GM21447 (cell line): ENCODE measurements around the gene CDH18.

ENCODE experiments used
- ATAC-seq: cut with Tn5 transposase; IDR thresholded peaks from one replicate; pipeline ENCODE4 v1.9.1; 2021; ENCODE audit not compliant: unreplicated experiment

The CDH18 gene

GRCh38 chr5:19616701-19617215, 371.2 kb downstream of the CDH18 start:
- no peak for ATAC-seq

- no peak for ATAC-seq
Observed at GRCh38 chr5:19615661-19616060, 372.3 kb downstream of the CDH18 start.

GRCh38 chr5:19615071-19615470, 372.9 kb downstream of the CDH18 start:
- ATAC-seq: no peak

GRCh38 chr5:19608444-19609002, 379.5 kb downstream of the CDH18 start:
- no peak for ATAC-seq

GRCh38 chr5:19605846-19606407, 382.1 kb downstream of the CDH18 start:
- ATAC-seq: no peak

GRCh38 chr5:19584131-19584530, 403.9 kb downstream of the CDH18 start:
- no peak for ATAC-seq

- ATAC-seq: no peak
Observed at GRCh38 chr5:19577882-19578281, 410.1 kb downstream of the CDH18 start.

GRCh38 chr5:19568004-19568403, 420.0 kb downstream of the CDH18 start:
- no peak for ATAC-seq

- no peak for ATAC-seq
Observed at GRCh38 chr5:19565466-19565865, 422.5 kb downstream of the CDH18 start.

GRCh38 chr5:19564036-19564435, 424.0 kb downstream of the CDH18 start:
- ATAC-seq: no peak

GRCh38 chr5:19555876-19556275, 432.1 kb downstream of the CDH18 start:
- no peak for ATAC-seq

- no peak for ATAC-seq
Observed at GRCh38 chr5:19555436-19555835, 432.6 kb downstream of the CDH18 start.

GRCh38 chr5:19554524-19554923, 433.5 kb downstream of the CDH18 start:
- no peak for ATAC-seq

GRCh38 chr5:19547640-19548039, 440.4 kb downstream of the CDH18 start:
- no peak for ATAC-seq

GRCh38 chr5:19546521-19546920, 441.5 kb downstream of the CDH18 start:
- ATAC-seq: no peak

GRCh38 chr5:19538607-19539006, 449.4 kb downstream of the CDH18 start:
- ATAC-seq: no peak

- no peak for ATAC-seq
Observed at GRCh38 chr5:19536387-19536786, 451.6 kb downstream of the CDH18 start.

GRCh38 chr5:19534751-19535150, 453.2 kb downstream of the CDH18 start:
- ATAC-seq: no peak

- no peak for ATAC-seq
Observed at GRCh38 chr5:19532936-19533335, 455.1 kb downstream of the CDH18 start.

GRCh38 chr5:19531374-19531952, 456.5 kb downstream of the CDH18 start:
- no peak for ATAC-seq

GRCh38 chr5:19519448-19519847, 468.6 kb downstream of the CDH18 start:
- ATAC-seq: no peak

GRCh38 chr5:19498852-19499251, 489.1 kb downstream of the CDH18 start:
- ATAC-seq: no peak
